ENCODE data around the gene VAMP2. TPM values are rescaled to one million over a fixed set of nuclear protein-coding genes. Genes with fewer than 3 reads are reported as not detected.

The VAMP2 gene
- total and polyA plus RNA-seq, 2 of the 4 experiments (the other 2 are of a cell fraction) = 2.3 to 33.3 TPM

DNA sequence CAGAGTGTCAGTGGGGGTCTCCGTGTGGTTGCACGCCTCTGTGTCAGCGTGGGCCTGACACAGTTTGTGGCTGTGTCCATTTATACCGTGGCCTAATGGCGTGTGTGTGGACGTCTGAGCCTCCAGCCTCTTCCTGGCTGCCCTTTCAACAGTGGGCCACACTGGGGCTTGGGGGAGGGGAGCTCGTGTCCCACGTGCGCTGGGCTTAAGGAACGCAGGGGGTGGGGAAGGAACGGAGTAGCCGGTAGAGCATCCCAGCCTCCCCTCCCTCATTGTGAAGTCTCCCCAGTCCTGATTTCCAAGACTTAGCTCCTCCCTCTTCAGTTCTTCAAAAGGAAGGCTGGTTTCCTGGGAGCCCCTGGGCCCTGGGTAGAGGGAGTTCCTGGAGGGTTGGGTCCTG, 29.3 kb downstream of the VAMP2 start:
- Histone ChIP-seq H3K4me1 (ENCODE audit: control insufficient read depth, insufficient read depth, low read length) (peaks cover 4% of the 10 kb centered on the region), H3K9me1 (ENCODE audit: insufficient read depth, low read length) (peaks cover 3% of the 10 kb centered on the region), H3K79me1 (ENCODE audit: low read depth in 1 of 2, low read length in 2 of 2) (no peaks in the 10 kb centered on the region), H3K9ac (ENCODE audit: low read depth, low read length) (no peak overlapping the region), H2AK9ac (replicated peaks; ENCODE audit: low read depth, low read length, poor library complexity) (no peak overlapping the region), H2AFZ (replicated peaks; ENCODE audit: low read length, poor library complexity) (peak overlapping the region; percentile 61), H4K20me1 (ENCODE audit: insufficient read depth, low read length) (no peaks in the 10 kb centered on the region), H3K4me3 (ENCODE audit: insufficient read depth, low read depth, low read length) (no peak overlapping the region), H3K18ac (ENCODE audit: low read depth, low read length) (no peak overlapping the region), H3K27me3 (ENCODE audit: control insufficient read depth, insufficient read depth, low read length) (no peaks in the 10 kb centered on the region), H4K8ac (ENCODE audit: low read depth in 2 of 2, low read length in 2 of 2) (no peak overlapping the region), H3K4me2 (ENCODE audit: low read depth, low read length) (no peak overlapping the region), H4K91ac (ENCODE audit: insufficient read depth, low read depth, low read length) (no peak overlapping the region), H2BK5ac (ENCODE audit: low read depth, low read length, poor library complexity, severe bottlenecking) (no peak overlapping the region), H2BK120ac (ENCODE audit: low read depth, low read length) (no peak overlapping the region), H3K36me3 (ENCODE audit: control insufficient read depth, insufficient read depth, low read length) (no peaks in the 10 kb centered on the region), H3K27ac (ENCODE audit: insufficient read depth, low read length) (no peak overlapping the region), H3K4ac (ENCODE audit: low read depth, low read length) (no peak overlapping the region), H3K9me3 (ENCODE audit: control insufficient read depth, insufficient read depth, low read length) (no peaks in the 10 kb centered on the region), H2AK5ac (ENCODE audit: low read depth, low read length) (0 out of 2 replicates have a peak overlapping the region, but pooled peaks have one; percentile 23), H3K56ac (ENCODE audit: extremely low read depth, insufficient read depth, low read length) (no peak overlapping the region), H3K23ac (ENCODE audit: low read depth, low read length) (no peak overlapping the region), H3K14ac (replicated peaks; ENCODE audit: low read depth, low read length) (no peak overlapping the region), H2BK20ac (ENCODE audit: low read depth, low read length) (no peak overlapping the region), H4K5ac (ENCODE audit: low read depth, low read length) (peak overlapping the region; percentile 23; the same call in 1 of the 2 replicates), H2BK15ac (ENCODE audit: low read depth, low read length) (no peak overlapping the region)
- POLR2A ChIA-PET (ENCODE audit: unreplicated experiment) = no interaction called here
- 89% methylated on average over 3 of the region's 12 CpGs; no CpG with 5 or more reads in 1 of the 2 experiments for WGBS, 2 experiments (ENCODE audit: extremely low coverage in 2 of 2, insufficient read length in 1 of 2)
- no peak for TF ChIP-seq FOS (IDR thresholded peaks at IDR 0.05; ENCODE audit: low read depth, low read length)
- no peak for TF ChIP-seq RCOR1 (IDR thresholded peaks at IDR 0.05; ENCODE audit: insufficient replicate concordance, low read length)
- no peak for TF ChIP-seq CEBPB (IDR thresholded peaks at IDR 0.05; ENCODE audit: low read depth, low read length)
- no peak for TF ChIP-seq MXI1 (IDR thresholded peaks at IDR 0.05; ENCODE audit: borderline replicate concordance, low read depth, low read length)
- no peak for TF ChIP-seq MAFK (IDR thresholded peaks at IDR 0.05; ENCODE audit: low read depth, low read length)
- no peak for TF ChIP-seq BHLHE40 (IDR thresholded peaks at IDR 0.05; ENCODE audit: low read depth, low read length)
- no peak for TF ChIP-seq RFX5 (IDR thresholded peaks at IDR 0.05; ENCODE audit: low read depth, low read length)
- TF ChIP-seq CHD1 (IDR thresholded peaks at IDR 0.05; ENCODE audit: low read depth, low read length) = no peak
- TF ChIP-seq, protein P1, sequence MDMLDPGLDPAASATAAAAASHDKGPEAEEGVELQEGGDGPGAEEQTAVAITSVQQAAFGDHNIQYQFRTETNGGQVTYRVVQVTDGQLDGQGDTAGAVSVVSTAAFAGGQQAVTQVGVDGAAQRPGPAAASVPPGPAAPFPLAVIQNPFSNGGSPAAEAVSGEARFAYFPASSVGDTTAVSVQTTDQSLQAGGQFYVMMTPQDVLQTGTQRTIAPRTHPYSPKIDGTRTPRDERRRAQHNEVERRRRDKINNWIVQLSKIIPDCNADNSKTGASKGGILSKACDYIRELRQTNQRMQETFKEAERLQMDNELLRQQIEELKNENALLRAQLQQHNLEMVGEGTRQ (IDR thresholded peaks at IDR 0.05; ENCODE audit: low read depth, low read length) = no peak
- TF ChIP-seq, protein P2, sequence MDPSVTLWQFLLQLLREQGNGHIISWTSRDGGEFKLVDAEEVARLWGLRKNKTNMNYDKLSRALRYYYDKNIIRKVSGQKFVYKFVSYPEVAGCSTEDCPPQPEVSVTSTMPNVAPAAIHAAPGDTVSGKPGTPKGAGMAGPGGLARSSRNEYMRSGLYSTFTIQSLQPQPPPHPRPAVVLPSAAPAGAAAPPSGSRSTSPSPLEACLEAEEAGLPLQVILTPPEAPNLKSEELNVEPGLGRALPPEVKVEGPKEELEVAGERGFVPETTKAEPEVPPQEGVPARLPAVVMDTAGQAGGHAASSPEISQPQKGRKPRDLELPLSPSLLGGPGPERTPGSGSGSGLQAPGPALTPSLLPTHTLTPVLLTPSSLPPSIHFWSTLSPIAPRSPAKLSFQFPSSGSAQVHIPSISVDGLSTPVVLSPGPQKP (IDR thresholded peaks at IDR 0.05; ENCODE audit: borderline replicate concordance, low read depth, low read length) = no peak
- TF ChIP-seq NFE2L2 (IDR thresholded peaks at IDR 0.05; ENCODE audit: low read depth, low read length) = no peak
- no peak for TF ChIP-seq RAD21 (IDR thresholded peaks at IDR 0.05; ENCODE audit: low read length)
- TF ChIP-seq, protein P3, sequence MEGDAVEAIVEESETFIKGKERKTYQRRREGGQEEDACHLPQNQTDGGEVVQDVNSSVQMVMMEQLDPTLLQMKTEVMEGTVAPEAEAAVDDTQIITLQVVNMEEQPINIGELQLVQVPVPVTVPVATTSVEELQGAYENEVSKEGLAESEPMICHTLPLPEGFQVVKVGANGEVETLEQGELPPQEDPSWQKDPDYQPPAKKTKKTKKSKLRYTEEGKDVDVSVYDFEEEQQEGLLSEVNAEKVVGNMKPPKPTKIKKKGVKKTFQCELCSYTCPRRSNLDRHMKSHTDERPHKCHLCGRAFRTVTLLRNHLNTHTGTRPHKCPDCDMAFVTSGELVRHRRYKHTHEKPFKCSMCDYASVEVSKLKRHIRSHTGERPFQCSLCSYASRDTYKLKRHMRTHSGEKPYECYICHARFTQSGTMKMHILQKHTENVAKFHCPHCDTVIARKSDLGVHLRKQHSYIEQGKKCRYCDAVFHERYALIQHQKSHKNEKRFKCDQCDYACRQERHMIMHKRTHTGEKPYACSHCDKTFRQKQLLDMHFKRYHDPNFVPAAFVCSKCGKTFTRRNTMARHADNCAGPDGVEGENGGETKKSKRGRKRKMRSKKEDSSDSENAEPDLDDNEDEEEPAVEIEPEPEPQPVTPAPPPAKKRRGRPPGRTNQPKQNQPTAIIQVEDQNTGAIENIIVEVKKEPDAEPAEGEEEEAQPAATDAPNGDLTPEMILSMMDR (conservative IDR thresholded peaks at IDR 0.05; ENCODE audit: low read depth, low read length) = no peak
- TF ChIP-seq MAZ (IDR thresholded peaks at IDR 0.05; ENCODE audit: borderline replicate concordance, low read depth, low read length) = no peak
- no peak for TF ChIP-seq POLR2A (IDR thresholded peaks at IDR 0.05; ENCODE audit: low read depth, low read length)
- TF ChIP-seq SMC3 (IDR thresholded peaks at IDR 0.05; ENCODE audit: low read depth, low read length) = no peak
- dilution Hi-C loops (cut with HindIII; ENCODE audit: low sequenced_read_pairs, unreplicated experiment) (no loop called here), in situ Hi-C loops (cut with MboI; ENCODE audit: low sequenced_read_pairs) (no loop called here), intact Hi-C loops (cut with micrococcal nuclease) (no loop called here)
- no TSS peak for BruUV-seq (replicated peaks)
- ATAC-seq (ENCODE audit: low read depth) (no peak), DNase-seq (no peak)
- CTCF ChIA-PET = no interaction called here
